B cell (primary cell): Measurements from ENCODE around the gene PPP2CA. TPM values are rescaled to one million over a fixed set of nuclear protein-coding genes. Genes with fewer than 3 reads are reported as not detected.

Experiments
- ATAC-seq: fragments of 200-7000 bp; cut with Tn5 transposase; one replicate; pipeline ENCODE4 v1.10.0; 2021; ENCODE audit warnings: low read depth, mild to moderate bottlenecking, moderate number of reproducible peaks, moderate library complexity
- CTCF ChIA-PET: fragments of 350-600 bp; sonication (Branson Sonifier 250); formaldehyde crosslinking; loops from one replicate; lab custom pipeline; 2021; ENCODE audit warnings: antibody characterized with exemption, inconsistent platforms; lab: Charles Lee
- POLR2A ChIA-PET: fragments of 350-600 bp; sonication (Branson Sonifier 250); formaldehyde crosslinking; loops from one replicate; lab custom pipeline; 2021; ENCODE audit warnings: antibody characterized with exemption; lab: Charles Lee
- DNase-seq: peaks from one replicate; pipeline ENCODE4 v3.0.0; 2013
- H2AFZ ChIP-seq: 2 replicates; pipeline ENCODE4 v1.6.1; 2012; ENCODE audit warnings: mild to moderate bottlenecking, low read depth, low read length; ENCODE audit not compliant: insufficient read depth, poor library complexity, severe bottlenecking
- H3K27ac ChIP-seq, 2 donors: 1 replicate in 1 of 2; 2 replicates in 1 of 2; pipeline ENCODE4 v1.5.1; 2012 to 2013; ENCODE audit warnings: low read length in 2 of 2, mild to moderate bottlenecking in 2 of 2, moderate library complexity in 1 of 2
- H3K27me3 ChIP-seq, 4 experiments: fragments of 200-600 bp in 1 of 4; sonication (generic) in 1 of 4; replicated peaks in 1 of 4; 1 replicate in 2 of 4; 2 replicates in 2 of 4; pipeline versions ENCODE4 v1.6.1 to v1.7.0; 2013 to 2016; ENCODE audit warnings: low read length in 3 of 4, mild to moderate bottlenecking in 2 of 4, mixed read lengths in 1 of 4, moderate library complexity in 1 of 4; ENCODE audit not compliant: insufficient read depth in 4 of 4, control insufficient read depth in 3 of 4; ENCODE audit errors: control extremely low read depth in 1 of 4
- H3K36me3 ChIP-seq, 2 experiments: replicated peaks in 1 of 2; 1 replicate in 1 of 2; 2 replicates in 1 of 2; pipeline versions ENCODE4 v1.6.1 to v1.7.1; 2013; ENCODE audit warnings: low read length in 1 of 2; ENCODE audit not compliant: insufficient read depth in 2 of 2, control insufficient read depth in 1 of 2; ENCODE audit errors: control extremely low read depth in 1 of 2, extremely low read depth in 1 of 2
- H3K4me1 ChIP-seq, 2 donors: fragments of 200-600 bp in 1 of 2; sonication (generic) in 1 of 2; 1 replicate in 1 of 2; 2 replicates in 1 of 2; pipeline versions ENCODE4 v1.5.1 to v1.6.1; 2013 to 2017; ENCODE audit warnings: low read length in 2 of 2; ENCODE audit not compliant: control insufficient read depth in 2 of 2, insufficient read depth in 2 of 2
- H3K4me2 ChIP-seq: replicated peaks from 2 replicates; pipeline ENCODE3; 2012; ENCODE audit warnings: mild to moderate bottlenecking, low read depth, low read length; ENCODE audit not compliant: poor library complexity, severe bottlenecking
- H3K4me3 ChIP-seq, 5 experiments: fragments of 200-600 bp in 1 of 5; sonication (generic) in 1 of 5; 1 replicate in 3 of 5; 2 replicates in 2 of 5; pipeline versions ENCODE4 v1.5.1 to v1.7.0; 2011 to 2016; ENCODE audit warnings: low read length in 4 of 5, mild to moderate bottlenecking in 4 of 5, low read depth in 2 of 5, control low read depth in 1 of 5, moderate library complexity in 1 of 5; ENCODE audit not compliant: insufficient read depth in 1 of 5; ENCODE audit errors: control extremely low read depth in 1 of 5, extremely low read depth in 1 of 5
- H3K79me2 ChIP-seq: fragments of 200-600 bp; sonication (generic); one replicate; pipeline ENCODE4 v1.6.0; 2016; ENCODE audit warnings: low read length; ENCODE audit not compliant: control insufficient read depth, insufficient read depth
- H3K9ac ChIP-seq: fragments of 200-600 bp; sonication (generic); 2 replicates; pipeline ENCODE4 v1.6.1; 2017; ENCODE audit warnings: mild to moderate bottlenecking, low read length, moderate library complexity
- H3K9me3 ChIP-seq, 3 donors: one replicate each; pipeline versions ENCODE4 v1.6.1 to v1.7.1; 2013; ENCODE audit warnings: low read length in 2 of 3; ENCODE audit not compliant: control insufficient read depth in 2 of 3, insufficient read depth in 1 of 3; ENCODE audit errors: control extremely low read depth in 1 of 3
- H4K20me1 ChIP-seq: 2 replicates; pipeline ENCODE4 v1.6.0; 2012; ENCODE audit warnings: mild to moderate bottlenecking, low read length; ENCODE audit not compliant: insufficient read depth, control insufficient read depth, poor library complexity, severe bottlenecking
- H3K27ac Mint-ChIP-seq: one replicate; pipeline ENCODE4 v1.8.0; 2021; ENCODE audit warnings: mixed read lengths
- H3K27me3 Mint-ChIP-seq: one replicate; pipeline ENCODE4 v1.8.0; 2021; ENCODE audit warnings: mixed read lengths
- H3K4me1 Mint-ChIP-seq: one replicate; pipeline ENCODE4 v1.8.0; 2021; ENCODE audit warnings: mixed read lengths
- H3K4me3 Mint-ChIP-seq: one replicate; pipeline ENCODE4 v1.8.0; 2021; ENCODE audit warnings: mixed read lengths
- H3K9me3 Mint-ChIP-seq: one replicate; pipeline ENCODE4 v1.8.0; 2022; ENCODE audit warnings: mixed read lengths; ENCODE audit not compliant: insufficient read depth
- EZH2 ChIP-seq: IDR thresholded peaks from 2 replicates; pipeline ENCODE4 v1.6.1; 2012; ENCODE audit warnings: borderline replicate concordance, low read depth, mild to moderate bottlenecking, moderate library complexity, low read length; ENCODE audit not compliant: insufficient read depth, poor library complexity, severe bottlenecking
- WGBS: methylation state at CpG from one replicate; pipeline ENCODE4 v1.1.5; 2013; ENCODE audit warnings: missing lambda C conversion rate; ENCODE audit not compliant: insufficient coverage; 5-methylcytosine and 5-hydroxymethylcytosine counted together
- intact Hi-C: fragments of 100-400 bp; cut with micrococcal nuclease; formaldehyde crosslinking; loops from one replicate; pipeline ENCODE4 v1.10.0; 2022
- polyA plus RNA-seq: library from polyadenylated mRNA; depleted of rRNA; stranded (reverse); fragments of >200 nt; gene quantifications from 2 replicates; pipeline ENCODE4 v1.2.3, GENCODE V29; 2012
- total RNA-seq, 2 donors: library from RNA; stranded (reverse); fragments of 120-200 nt in 1 of 2; gene quantifications; 1 replicate in 1 of 2; 2 replicates in 1 of 2; pipeline versions ENCODE4 v1.2.3 to v1.2.4, GENCODE V29; 2013 to 2022
- TF ChIP-seq, protein P1 (sequence below): fragments of 200-600 bp; IDR thresholded peaks from one replicate; pipeline ENCODE4 v1.8.0; 2022; ENCODE audit warnings: antibody characterized with exemption, mild to moderate bottlenecking

PPP2CA gene
- total and polyA plus RNA-seq, 2 donors (not counting 1 experiment from before 2014, with no cell fraction given): 82.3 to 86.2 TPM

DNA sequence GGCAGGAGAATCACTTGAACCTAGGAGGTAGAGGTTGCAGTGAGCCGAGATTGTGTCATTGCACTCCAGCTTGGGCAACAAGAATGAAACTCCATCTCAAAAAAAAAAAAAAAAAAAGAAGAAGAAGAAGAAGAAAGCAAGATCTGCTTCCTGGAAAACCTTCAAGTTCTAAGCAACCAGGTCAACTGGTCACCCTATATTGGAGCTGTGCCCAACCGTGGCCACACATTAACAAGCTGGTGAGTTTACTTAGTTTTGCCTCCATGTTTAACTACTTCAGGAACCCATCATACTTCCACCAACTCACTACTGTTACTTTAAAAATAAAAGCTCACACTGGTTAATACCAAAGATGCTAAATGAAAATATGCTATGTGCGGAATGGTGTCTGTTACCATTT is 36.8 kb downstream of the PPP2CA start:
- TF ChIP-seq, protein P1, sequence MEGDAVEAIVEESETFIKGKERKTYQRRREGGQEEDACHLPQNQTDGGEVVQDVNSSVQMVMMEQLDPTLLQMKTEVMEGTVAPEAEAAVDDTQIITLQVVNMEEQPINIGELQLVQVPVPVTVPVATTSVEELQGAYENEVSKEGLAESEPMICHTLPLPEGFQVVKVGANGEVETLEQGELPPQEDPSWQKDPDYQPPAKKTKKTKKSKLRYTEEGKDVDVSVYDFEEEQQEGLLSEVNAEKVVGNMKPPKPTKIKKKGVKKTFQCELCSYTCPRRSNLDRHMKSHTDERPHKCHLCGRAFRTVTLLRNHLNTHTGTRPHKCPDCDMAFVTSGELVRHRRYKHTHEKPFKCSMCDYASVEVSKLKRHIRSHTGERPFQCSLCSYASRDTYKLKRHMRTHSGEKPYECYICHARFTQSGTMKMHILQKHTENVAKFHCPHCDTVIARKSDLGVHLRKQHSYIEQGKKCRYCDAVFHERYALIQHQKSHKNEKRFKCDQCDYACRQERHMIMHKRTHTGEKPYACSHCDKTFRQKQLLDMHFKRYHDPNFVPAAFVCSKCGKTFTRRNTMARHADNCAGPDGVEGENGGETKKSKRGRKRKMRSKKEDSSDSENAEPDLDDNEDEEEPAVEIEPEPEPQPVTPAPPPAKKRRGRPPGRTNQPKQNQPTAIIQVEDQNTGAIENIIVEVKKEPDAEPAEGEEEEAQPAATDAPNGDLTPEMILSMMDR: no peak
- TF ChIP-seq EZH2: no peak
- Histone ChIP-seq H3K27me3 (no peaks in the 10 kb centered on the region), H3K9me3 (no peaks in the 10 kb centered on the region), H3K79me2 (no peaks in the 10 kb centered on the region), H3K4me3 (no peak overlapping the region), H3K9ac (no peak overlapping the region), H3K27ac (no peak overlapping the region), H4K20me1 (peaks cover 6% of the 10 kb centered on the region), H3K36me3 (no peaks in the 10 kb centered on the region), H3K4me2 (no peak overlapping the region), H3K4me1 (peaks cover 0 to 4% of the 10 kb centered on the region in 2 donors), H2AFZ (no peak overlapping the region)
- ATAC-seq (no peak), DNase-seq (no peak)
- no peaks in the 10 kb centered on the region for H3K27me3 Mint-ChIP-seq
- H3K27ac Mint-ChIP-seq: no peak overlapping the region
- peaks cover 5% of the 10 kb centered on the region for H3K4me1 Mint-ChIP-seq
- ChIA-PET POLR2A (interaction anchor here (0.9 kb wide), 1 partner anchor 21 kb away, joined by 3 read pairs; no protein-coding TSS in a partner anchor), CTCF (interaction anchor here (8.4 kb wide), 1 partner anchor 99 kb away, joined by 120 read pairs; no protein-coding TSS in a partner anchor)
- intact Hi-C loops: no loop called here
- H3K4me3 Mint-ChIP-seq: no peak overlapping the region
- no peaks in the 10 kb centered on the region for H3K9me3 Mint-ChIP-seq
- WGBS: 100% methylated on average over 1 of the region's 3 CpGs

DNA sequence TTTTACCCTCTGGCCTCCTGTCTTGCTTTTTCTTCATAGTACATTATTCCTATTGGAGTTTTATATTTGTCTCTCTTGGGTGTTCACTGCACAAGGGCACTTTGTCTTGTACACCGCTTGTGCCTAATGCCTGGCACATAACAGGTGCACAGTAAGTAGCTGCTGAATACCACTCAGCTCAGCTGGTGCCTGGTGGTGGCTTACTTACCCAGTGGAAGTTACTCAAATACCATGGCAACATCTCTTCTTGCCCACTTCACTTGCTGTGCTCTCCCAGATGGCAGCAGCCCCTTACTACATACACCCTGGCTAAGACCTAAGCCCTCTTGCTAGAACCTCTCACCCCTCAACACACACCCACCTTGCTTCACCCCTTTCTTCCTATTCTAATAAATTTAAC is 37.8 kb downstream of the PPP2CA start:
- no peaks in the 10 kb centered on the region for H3K27me3 ChIP-seq
- CTCF ChIA-PET: interaction anchor here (8.4 kb wide), 1 partner anchor 100 kb away, joined by 120 read pairs; no protein-coding TSS in a partner anchor
- H3K9me3 Mint-ChIP-seq: no peaks in the 10 kb centered on the region
- peaks cover 6% of the 10 kb centered on the region for H4K20me1 ChIP-seq
- no peaks in the 10 kb centered on the region for H3K36me3 ChIP-seq
- H2AFZ ChIP-seq: no peak overlapping the region
- 100% methylated on average over 1 of the region's 1 CpG for WGBS
- H3K79me2 ChIP-seq: no peaks in the 10 kb centered on the region
- no peak overlapping the region for H3K27ac Mint-ChIP-seq
- DNase-seq: no peak
- H3K4me1 Mint-ChIP-seq: peaks cover 5% of the 10 kb centered on the region
- intact Hi-C loops: no loop called here
- H3K4me3 Mint-ChIP-seq: no peak overlapping the region
- TF ChIP-seq, protein P1: no peak
- TF ChIP-seq EZH2: no peak
- no peaks in the 10 kb centered on the region for H3K9me3 ChIP-seq
- no peaks in the 10 kb centered on the region for H3K27me3 Mint-ChIP-seq
- H3K4me1 ChIP-seq: peaks cover 0 to 6% of the 10 kb centered on the region in 2 donors
- no peak overlapping the region for H3K4me2 ChIP-seq
- no peak overlapping the region for H3K4me3 ChIP-seq
- no peak overlapping the region for H3K27ac ChIP-seq
- ATAC-seq: no peak
- no peak overlapping the region for H3K9ac ChIP-seq
- POLR2A ChIA-PET: no interaction called here
